Stimulated activated CD4-positive, alpha-beta T cell treated with anti-CD3 and anti-CD28 coated beads, Interleukin-15, amount 100 ng/mL, for 1 hour (primary cell): ENCODE data around the gene RALA.
"Not testable (repeated sequence)": the region's sequence is repeated elsewhere in the genome, so short reads cannot be mapped to it uniquely, and the experiment has no call there.

Experiments used
- DNase-seq, 2 donors: peaks; one replicate each; pipeline ENCODE4 v3.0.0-alpha.2; 2020; ENCODE audit warnings: low read depth in 1 of 2, low spot score in 1 of 2

RALA gene

DNA sequence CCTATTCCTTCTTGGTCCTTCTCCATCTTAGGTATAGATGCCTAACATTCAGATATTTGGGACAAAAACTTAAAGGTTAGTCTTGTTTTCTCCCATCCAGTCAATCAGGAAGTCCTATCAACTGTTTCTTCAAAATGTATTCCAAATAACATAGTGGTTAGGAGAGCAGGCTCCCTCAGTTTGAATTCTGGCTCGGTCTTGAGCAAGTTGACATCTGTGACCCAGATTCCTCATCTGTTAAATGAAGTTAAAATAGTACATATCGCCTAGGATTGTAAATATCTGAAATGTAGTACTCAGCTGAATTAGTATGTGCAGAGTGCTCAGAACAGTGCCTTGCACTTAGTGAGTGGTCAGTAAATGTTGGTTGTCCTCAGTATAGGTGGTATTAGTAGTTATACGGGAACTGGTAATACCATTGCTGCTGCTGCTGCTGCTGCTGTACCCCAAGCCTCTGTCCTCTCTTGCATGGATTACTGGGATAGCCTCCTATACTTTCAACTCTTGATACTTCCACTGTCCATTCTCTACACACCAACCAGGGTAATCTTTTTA is 58.6 kb downstream of the RALA start:
- DNase-seq: no peak

- DNase-seq: no peak
Observed at GRCh38 chr7:39683216-39683845, 60.0 kb downstream of the RALA start.

GRCh38 chr7:39686261-39686924 is 63.0 kb downstream of the RALA start:
- no peak for DNase-seq

DNA sequence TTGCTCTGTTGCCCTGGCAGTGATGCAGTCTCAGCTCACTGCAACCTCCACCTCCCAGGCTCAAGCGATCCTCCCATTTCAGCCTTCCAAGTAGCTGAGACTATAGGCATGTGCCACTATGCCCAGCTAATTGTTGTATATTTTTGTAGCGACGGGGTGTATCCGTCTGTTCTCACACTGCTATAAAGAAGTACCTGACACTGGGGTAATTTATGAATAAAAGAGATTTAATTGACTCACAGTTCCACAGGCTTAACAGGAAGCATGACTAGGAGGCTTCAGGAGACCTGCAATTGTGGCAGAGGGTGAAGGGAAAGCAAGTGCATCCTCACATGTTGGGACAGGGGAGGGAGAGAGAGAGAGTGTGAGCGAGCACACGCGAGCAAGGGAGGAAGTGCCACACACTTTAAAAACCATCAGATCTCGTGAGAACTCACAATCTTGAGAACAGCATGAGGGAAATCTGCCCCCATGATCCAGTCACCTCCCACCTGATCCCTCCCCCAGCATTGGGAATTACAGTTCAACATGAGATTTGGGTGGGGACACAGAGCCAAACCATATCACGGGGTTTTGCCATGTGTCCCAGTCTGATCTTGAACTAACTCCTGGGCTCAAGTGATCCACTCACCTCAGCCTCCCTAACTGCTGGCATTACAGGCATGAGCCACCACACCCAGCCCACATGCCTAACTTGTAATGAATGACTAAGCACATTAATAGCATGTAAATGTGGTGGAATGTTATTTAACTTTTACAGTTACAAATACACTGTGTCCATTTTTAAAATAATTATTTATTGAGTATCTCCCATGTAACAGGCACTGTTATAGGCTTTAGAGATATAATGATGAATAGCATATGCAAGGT is 65.5 kb downstream of the RALA start:
- DNase-seq: no peak

GRCh38 chr7:39691821-39692220 is 68.4 kb downstream of the RALA start:
- DNase-seq: no peak

GRCh38 chr7:39693086-39693485 is 69.7 kb downstream of the RALA start:
- not testable (repeated sequence) for DNase-seq

- no peak for DNase-seq
Observed at GRCh38 chr7:39693812-39694211, 70.4 kb downstream of the RALA start.

- no peak for DNase-seq
Observed at GRCh38 chr7:39695852-39696586, 72.6 kb downstream of the RALA start.

DNA sequence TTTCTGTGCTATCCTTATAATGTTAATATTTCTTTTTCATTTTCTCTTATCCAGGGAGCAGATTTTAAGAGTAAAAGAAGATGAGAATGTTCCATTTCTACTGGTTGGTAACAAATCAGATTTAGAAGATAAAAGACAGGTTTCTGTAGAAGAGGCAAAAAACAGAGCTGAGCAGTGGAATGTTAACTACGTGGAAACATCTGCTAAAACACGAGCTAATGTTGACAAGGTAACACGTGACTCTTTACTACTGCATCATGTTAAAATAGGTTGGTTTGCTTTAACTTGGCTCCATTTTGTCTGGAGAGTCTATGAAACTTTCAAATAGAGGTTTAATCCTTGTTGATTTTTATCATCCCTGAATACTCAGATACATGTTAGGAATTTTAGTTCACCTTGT is 73.3 kb downstream of the RALA start:
- DNase-seq: no peak

DNA sequence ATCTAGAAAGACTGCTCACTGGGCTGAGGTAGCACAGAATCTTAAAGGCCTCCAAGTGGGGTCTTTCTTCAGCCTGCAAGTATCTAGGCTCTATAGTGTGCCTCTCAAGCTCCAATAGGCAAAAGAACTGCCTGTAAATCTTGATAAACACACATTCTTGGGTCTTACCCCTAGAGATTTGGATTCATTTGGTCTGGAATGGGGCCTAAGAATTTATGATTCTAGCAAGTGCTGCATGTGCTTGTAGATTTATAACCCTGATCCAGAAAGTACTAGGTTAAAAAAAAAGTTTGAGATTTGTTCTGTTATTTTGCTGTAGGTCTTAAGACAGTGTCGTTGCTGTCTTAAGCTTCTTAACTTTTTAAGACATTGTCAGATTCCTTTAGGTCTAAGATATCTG is 74.1 kb downstream of the RALA start:
- no peak for DNase-seq

- no peak for DNase-seq
Observed at GRCh38 chr7:39700165-39700564, 76.8 kb downstream of the RALA start.

DNA sequence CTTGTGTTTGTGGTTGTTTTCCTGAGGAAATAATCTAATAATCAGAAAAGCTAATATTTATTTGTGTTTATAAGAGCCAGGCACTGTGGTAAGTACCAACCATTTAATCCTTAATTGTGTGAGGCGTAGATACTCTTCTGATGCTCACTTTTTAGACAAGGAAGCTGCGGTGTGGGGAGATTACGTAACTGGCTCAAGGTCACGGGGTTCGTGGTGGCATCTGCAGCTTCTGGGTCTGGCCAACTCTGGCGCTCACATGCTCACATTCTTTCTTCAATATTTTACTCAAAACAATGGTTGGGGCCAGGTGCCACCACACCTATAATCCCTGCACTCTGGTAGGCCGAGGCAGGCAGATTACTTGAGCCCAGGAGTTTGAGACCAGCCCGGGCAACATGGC is 77.6 kb downstream of the RALA start:
- no peak for DNase-seq

- no peak for DNase-seq
Observed at GRCh38 chr7:39702133-39702532, 78.8 kb downstream of the RALA start.

DNA sequence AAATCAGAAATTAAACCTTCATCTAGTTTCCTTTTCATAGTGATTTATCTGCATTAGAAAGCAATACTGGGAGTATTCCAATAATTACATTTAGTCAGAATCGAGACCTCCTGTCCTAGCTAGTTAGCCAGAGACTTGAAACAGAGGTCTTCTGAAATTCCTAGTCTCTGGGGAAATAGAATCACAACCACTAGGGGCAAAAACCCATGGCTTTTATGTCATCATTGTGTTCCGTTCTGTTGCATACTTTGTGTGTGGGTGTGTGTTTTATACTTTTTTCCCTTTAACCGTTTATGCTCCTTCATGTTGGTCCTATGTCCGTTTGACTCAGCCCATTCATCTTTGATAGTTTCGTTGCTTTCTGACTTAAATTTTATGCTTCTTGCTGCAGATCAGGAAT is 79.8 kb downstream of the RALA start:
- no peak for DNase-seq

DNA sequence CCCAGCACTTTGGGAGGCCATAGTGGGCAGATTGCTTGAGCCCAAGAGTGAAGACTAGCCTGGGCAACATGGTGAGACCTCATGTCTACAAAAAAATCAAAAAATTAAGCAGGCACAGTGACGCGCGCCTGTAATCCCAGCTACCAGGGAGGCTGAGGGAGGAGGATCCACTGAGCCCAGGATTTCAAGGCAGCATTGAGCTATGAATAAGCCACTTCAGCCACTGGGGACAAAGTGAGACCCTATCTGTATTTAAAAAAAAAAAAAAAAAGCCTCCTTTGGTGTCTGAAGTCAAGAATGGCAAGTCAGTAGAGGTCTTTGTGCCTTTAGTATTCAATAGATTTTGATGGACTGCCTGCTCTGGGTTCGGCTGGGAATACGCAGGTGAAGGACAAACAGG is 85.7 kb downstream of the RALA start:
- DNase-seq: no peak

DNA sequence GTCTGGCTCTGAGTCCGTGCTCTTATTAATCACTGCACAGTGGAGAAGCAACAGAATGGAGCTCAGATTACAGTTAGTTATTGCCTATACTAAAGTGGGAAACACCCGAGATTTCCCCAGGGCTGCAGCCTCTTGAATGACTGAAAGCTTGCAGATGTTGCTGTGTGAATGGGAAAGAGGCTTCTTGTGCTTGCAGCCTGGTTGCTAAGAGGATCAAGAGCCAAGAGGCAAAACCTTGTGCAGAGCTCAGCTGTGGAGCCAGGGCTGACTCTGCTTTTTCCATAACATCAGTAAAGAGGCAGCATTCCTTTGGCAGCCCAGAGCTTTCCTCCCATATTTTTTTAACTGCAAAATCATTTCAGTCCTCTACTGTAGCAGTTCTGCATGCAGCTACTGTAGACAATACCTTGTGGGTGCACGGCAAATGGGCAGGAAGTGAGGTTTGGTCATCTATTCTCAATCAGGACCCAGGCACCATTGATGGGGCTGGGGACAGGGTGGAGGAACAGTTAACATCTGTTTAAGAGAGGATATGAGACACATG is 86.5 kb downstream of the RALA start:
- no peak for DNase-seq

DNA sequence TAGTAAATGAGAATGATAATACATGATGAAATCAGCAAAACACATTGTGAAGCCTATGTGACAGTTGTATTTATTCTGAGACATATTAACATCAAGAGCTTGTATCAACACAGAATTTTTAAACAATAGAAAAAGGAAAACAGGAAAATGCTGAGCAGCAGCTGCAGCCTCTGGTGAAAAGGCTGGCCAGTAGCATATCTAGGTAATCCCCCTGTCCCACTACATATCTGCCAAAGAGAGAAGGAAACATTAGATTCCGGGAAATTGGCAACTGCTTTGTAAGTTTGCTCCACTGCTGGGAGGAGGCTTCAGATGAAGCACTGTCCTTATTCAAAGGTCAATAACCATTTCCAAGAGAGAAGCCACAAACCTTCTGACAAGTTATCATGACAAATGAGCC is 89.4 kb downstream of the RALA start:
- no peak for DNase-seq

- DNase-seq: no peak
Observed at GRCh38 chr7:39714447-39715091, 91.2 kb downstream of the RALA start.

DNA sequence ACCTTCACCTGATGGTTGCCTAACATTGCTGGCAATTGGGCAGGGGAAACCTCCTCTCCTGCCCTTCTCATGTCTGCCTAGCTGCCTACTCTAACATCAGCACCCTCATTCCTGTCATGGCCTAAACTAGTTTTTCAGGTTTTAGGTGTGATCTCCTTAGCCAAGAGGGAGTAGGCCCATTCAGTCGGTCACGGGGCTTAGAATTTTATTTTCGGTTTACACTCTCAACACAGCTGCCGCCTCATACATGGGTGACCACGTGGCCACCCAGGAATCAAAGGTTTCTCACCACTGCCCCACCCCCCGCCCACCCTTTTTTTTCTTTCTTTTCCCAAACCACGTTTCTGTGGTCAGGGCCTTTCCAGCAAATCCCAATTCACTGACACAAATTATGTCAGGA is 97.2 kb downstream of the RALA start:
- no peak for DNase-seq

GRCh38 chr7:39721345-39721744 is 98.0 kb downstream of the RALA start:
- DNase-seq: no peak
